Mesendoderm (in vitro differentiated cells): ENCODE results near the gene NPM1. TPM values are rescaled to one million over a fixed set of nuclear protein-coding genes. Genes with fewer than 3 reads are reported as not detected.
A peak's percentile ranks its signal among the peaks of the same experiment; 100 is the strongest.

Experiments
- DNase-seq: peaks from one replicate; pipeline ENCODE4 v3.0.0; 2013
- H2AK5ac ChIP-seq: 2 replicates; pipeline ENCODE4 v1.6.1; 2013; ENCODE audit warnings: low read length, inconsistent platforms
- H2BK120ac ChIP-seq: 2 replicates; pipeline ENCODE4 v1.6.1; 2013; ENCODE audit warnings: low read depth, mild to moderate bottlenecking, low read length, moderate library complexity, mixed read lengths
- H2BK15ac ChIP-seq: replicated peaks from 2 replicates; pipeline ENCODE4 v1.6.1; 2013; ENCODE audit warnings: low read depth, mild to moderate bottlenecking, moderate library complexity
- H2BK5ac ChIP-seq: 2 replicates; pipeline ENCODE4 v1.6.1; 2013; ENCODE audit warnings: low read length, inconsistent platforms
- H3K18ac ChIP-seq: 2 replicates; pipeline ENCODE4 v1.6.1; 2013; ENCODE audit warnings: mild to moderate bottlenecking, low read length, mixed read lengths
- H3K23ac ChIP-seq: one replicate; pipeline ENCODE4 v1.6.1; 2013; ENCODE audit warnings: low read length
- H3K27ac ChIP-seq: 2 replicates; pipeline ENCODE4 v1.5.1; 2013; ENCODE audit warnings: low read depth, mild to moderate bottlenecking, inconsistent platforms, low read length, moderate library complexity
- H3K27me3 ChIP-seq: 2 replicates; pipeline ENCODE4 v1.6.1; 2013; ENCODE audit warnings: low read length, control low read depth, mild to moderate bottlenecking, inconsistent platforms; ENCODE audit not compliant: insufficient read depth, poor library complexity
- H3K36me3 ChIP-seq: 2 replicates; pipeline ENCODE4 v1.6.1; 2013; ENCODE audit warnings: low read length, inconsistent platforms; ENCODE audit not compliant: control insufficient read depth, insufficient read depth
- H3K4ac ChIP-seq: one replicate; pipeline ENCODE4 v1.6.1; 2013; ENCODE audit warnings: low read depth, mild to moderate bottlenecking, low read length, moderate library complexity
- H3K4me1 ChIP-seq: 2 replicates; pipeline ENCODE4 v1.6.1; 2013; ENCODE audit warnings: low read depth, low read length, inconsistent platforms; ENCODE audit not compliant: control insufficient read depth
- H3K4me2 ChIP-seq: 2 replicates; pipeline ENCODE4 v1.6.1; 2013; ENCODE audit warnings: low read length
- H3K4me3 ChIP-seq: 2 replicates; pipeline ENCODE4 v1.5.1; 2013; ENCODE audit warnings: mild to moderate bottlenecking, low read length
- H3K56ac ChIP-seq: one replicate; pipeline ENCODE4 v1.6.1; 2013; ENCODE audit warnings: low read length
- H3K79me1 ChIP-seq: 2 replicates; pipeline ENCODE4 v1.6.1; 2013; ENCODE audit warnings: low read length, inconsistent platforms
- H3K79me2 ChIP-seq: 2 replicates; pipeline ENCODE4 v1.6.1; 2013; ENCODE audit warnings: mild to moderate bottlenecking, low read length; ENCODE audit not compliant: control insufficient read depth, insufficient read depth
- H3K9ac ChIP-seq: 2 replicates; pipeline ENCODE4 v1.6.1; 2013; ENCODE audit warnings: low read length, inconsistent platforms
- H4K5ac ChIP-seq: one replicate; pipeline ENCODE4 v1.6.1; 2013; ENCODE audit warnings: low read length
- H4K8ac ChIP-seq: one replicate; pipeline ENCODE4 v1.6.1; 2013; ENCODE audit warnings: low read depth, mild to moderate bottlenecking, control low read depth, low read length, moderate library complexity
- WGBS: extraction: QIAGEN DNeasy Blood & Tissue Kit; methylation state at CpG from one replicate; pipeline ENCODE4 v1.1.7; 2013; ENCODE audit warnings: low lambda C conversion rate, missing lambda C conversion rate; ENCODE audit not compliant: insufficient coverage; ENCODE audit errors: extremely low coverage; 5-methylcytosine and 5-hydroxymethylcytosine counted together
- small RNA-seq: library from polyadenylated mRNA; stranded (forward); fragments of <200 nt; extraction: miRNeasy Mini kit (QIAGEN cat#:217004); gene quantifications from one replicate; pipeline ENCODE3, GENCODE V24; 2013; ENCODE audit not compliant: insufficient read depth

Gene NPM1

GRCh38 chr5:171454549-171454948 lies 66.9 kb downstream of the NPM1 start:
- Histone ChIP-seq H3K23ac (no peak overlapping the region), H3K4me1 (no peaks in the 10 kb centered on the region), H3K4me2 (no peak overlapping the region), H3K27me3 (no peaks in the 10 kb centered on the region), H4K8ac (no peak overlapping the region), H2BK15ac (no peak overlapping the region), H3K36me3 (no peaks in the 10 kb centered on the region), H3K9ac (no peak overlapping the region), H2BK120ac (no peak overlapping the region), H2BK5ac (no peak overlapping the region), H3K4me3 (no peak overlapping the region), H3K27ac (no peak overlapping the region), H3K18ac (no peak overlapping the region), H3K79me1 (no peaks in the 10 kb centered on the region), H3K56ac (no peak overlapping the region), H3K79me2 (no peaks in the 10 kb centered on the region), H3K4ac (no peak overlapping the region), H2AK5ac (no peak overlapping the region), H4K5ac (no peak overlapping the region)
- no CpG with 5 or more reads among the region's 10 CpGs for WGBS
- DNase-seq: no peak

GRCh38 chr5:171455522-171455921 lies 67.9 kb downstream of the NPM1 start:
- no peak overlapping the region for H3K4ac ChIP-seq
- no peaks in the 10 kb centered on the region for H3K79me2 ChIP-seq
- no CpG with 5 or more reads among the region's 2 CpGs for WGBS
- H3K4me3 ChIP-seq: no peak overlapping the region
- no peak overlapping the region for H3K18ac ChIP-seq
- H3K36me3 ChIP-seq: no peaks in the 10 kb centered on the region
- H3K27ac ChIP-seq: no peak overlapping the region
- DNase-seq: no peak
- H3K23ac ChIP-seq: no peak overlapping the region
- no peak overlapping the region for H3K56ac ChIP-seq
- no peak overlapping the region for H4K5ac ChIP-seq
- H3K4me2 ChIP-seq: no peak overlapping the region
- no peak overlapping the region for H2AK5ac ChIP-seq
- H2BK120ac ChIP-seq: no peak overlapping the region
- no peaks in the 10 kb centered on the region for H3K4me1 ChIP-seq
- no peak overlapping the region for H3K9ac ChIP-seq
- no peak overlapping the region for H4K8ac ChIP-seq
- H3K79me1 ChIP-seq: no peaks in the 10 kb centered on the region
- no peak overlapping the region for H2BK5ac ChIP-seq
- no peaks in the 10 kb centered on the region for H3K27me3 ChIP-seq
- H2BK15ac ChIP-seq: no peak overlapping the region

GRCh38 chr5:171457208-171457981 lies 69.7 kb downstream of the NPM1 start:
- Histone ChIP-seq H3K23ac (no peak overlapping the region), H3K27ac (no peak overlapping the region), H3K4me3 (no peak overlapping the region), H3K79me2 (no peaks in the 10 kb centered on the region), H2BK5ac (no peak overlapping the region), H2BK15ac (no peak overlapping the region), H3K27me3 (no peaks in the 10 kb centered on the region), H3K9ac (no peak overlapping the region), H3K4ac (no peak overlapping the region), H4K8ac (no peak overlapping the region), H3K36me3 (no peaks in the 10 kb centered on the region), H4K5ac (no peak overlapping the region), H3K79me1 (no peaks in the 10 kb centered on the region), H3K56ac (no peak overlapping the region), H3K4me2 (no peak overlapping the region), H3K18ac (no peak overlapping the region), H2BK120ac (no peak overlapping the region), H2AK5ac (no peak overlapping the region), H3K4me1 (peaks cover 2% of the 10 kb centered on the region)
- no CpG with 5 or more reads among the region's 25 CpGs for WGBS
- no peak for DNase-seq

- H4K8ac ChIP-seq: no peak overlapping the region
- H3K9ac ChIP-seq: no peak overlapping the region
- no peak overlapping the region for H2BK5ac ChIP-seq
- no peak overlapping the region for H3K27ac ChIP-seq
- WGBS: no CpG with 5 or more reads among the region's 6 CpGs
- H3K56ac ChIP-seq: no peak overlapping the region
- no peak overlapping the region for H3K4me3 ChIP-seq
- peaks cover 7% of the 10 kb centered on the region for H3K4me1 ChIP-seq
- H4K5ac ChIP-seq: no peak overlapping the region
- no peaks in the 10 kb centered on the region for H3K79me2 ChIP-seq
- H3K18ac ChIP-seq: no peak overlapping the region
- no peak for DNase-seq
- no peaks in the 10 kb centered on the region for H3K79me1 ChIP-seq
- H3K36me3 ChIP-seq: no peaks in the 10 kb centered on the region
- no peak overlapping the region for H3K4ac ChIP-seq
- H3K23ac ChIP-seq: no peak overlapping the region
- no peak overlapping the region for H2AK5ac ChIP-seq
- no peaks in the 10 kb centered on the region for H3K27me3 ChIP-seq
- H2BK15ac ChIP-seq: no peak overlapping the region
- no peak overlapping the region for H2BK120ac ChIP-seq
- H3K4me2 ChIP-seq: no peak overlapping the region
Observed at GRCh38 chr5:171459839-171460238, 72.2 kb downstream of the NPM1 start.

Small RNAs within 50 kb of the gene (small RNA-seq; reads per million reads assigned to genes)
- gene AC091980.1: not detected
- 14.7 reads per million, percentile 89 among the genes with 10 or more reads in this experiment for gene MIR3912
- gene RN7SL339P: not detected
- not detected for gene SNORA70J
